Esophagus squamous epithelium (tissue), 4 donors: ENCODE measurements around the gene PARVG.

Experiments
- POLR2A ChIP-seq, 4 donors: fragments of 450-650 bp; IDR thresholded peaks; one replicate each; pipeline ENCODE4 v1.6.1; 2017; ENCODE audit warnings: antibody characterized with exemption in 4 of 4, mild to moderate bottlenecking in 4 of 4, moderate library complexity in 3 of 4
- TF ChIP-seq, protein P1 (sequence below), 6 experiments: fragments of 450-650 bp in 4 of 6; fragments of 200-600 bp in 2 of 6; sonication (generic) in 2 of 6; IDR thresholded peaks; one replicate each; pipeline ENCODE4 v1.5.1; 2016 to 2019; ENCODE audit warnings: antibody characterized with exemption in 6 of 6, mild to moderate bottlenecking in 4 of 6, moderate library complexity in 4 of 6

DNA sequence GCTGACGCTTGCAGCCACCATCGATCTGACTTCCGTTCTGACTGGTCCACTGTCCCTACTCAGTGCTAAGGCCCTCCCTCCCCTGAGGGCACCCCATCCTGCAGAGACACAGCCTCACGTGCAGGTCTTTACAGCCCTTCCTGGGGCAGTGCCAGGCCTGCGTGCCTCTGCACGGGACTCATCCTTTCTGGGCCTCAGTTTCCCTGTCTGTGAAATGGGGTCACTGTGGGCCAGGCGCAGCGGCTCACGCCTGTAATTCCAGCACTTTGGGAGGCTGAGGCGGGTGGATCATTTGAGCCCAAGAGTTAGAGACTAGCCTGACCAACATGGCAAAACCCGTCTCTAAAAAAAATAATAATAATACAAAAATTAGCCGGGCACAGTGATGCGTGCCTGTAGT is 17.8 kb upstream of the PARVG start:
- TF ChIP-seq, protein P1, sequence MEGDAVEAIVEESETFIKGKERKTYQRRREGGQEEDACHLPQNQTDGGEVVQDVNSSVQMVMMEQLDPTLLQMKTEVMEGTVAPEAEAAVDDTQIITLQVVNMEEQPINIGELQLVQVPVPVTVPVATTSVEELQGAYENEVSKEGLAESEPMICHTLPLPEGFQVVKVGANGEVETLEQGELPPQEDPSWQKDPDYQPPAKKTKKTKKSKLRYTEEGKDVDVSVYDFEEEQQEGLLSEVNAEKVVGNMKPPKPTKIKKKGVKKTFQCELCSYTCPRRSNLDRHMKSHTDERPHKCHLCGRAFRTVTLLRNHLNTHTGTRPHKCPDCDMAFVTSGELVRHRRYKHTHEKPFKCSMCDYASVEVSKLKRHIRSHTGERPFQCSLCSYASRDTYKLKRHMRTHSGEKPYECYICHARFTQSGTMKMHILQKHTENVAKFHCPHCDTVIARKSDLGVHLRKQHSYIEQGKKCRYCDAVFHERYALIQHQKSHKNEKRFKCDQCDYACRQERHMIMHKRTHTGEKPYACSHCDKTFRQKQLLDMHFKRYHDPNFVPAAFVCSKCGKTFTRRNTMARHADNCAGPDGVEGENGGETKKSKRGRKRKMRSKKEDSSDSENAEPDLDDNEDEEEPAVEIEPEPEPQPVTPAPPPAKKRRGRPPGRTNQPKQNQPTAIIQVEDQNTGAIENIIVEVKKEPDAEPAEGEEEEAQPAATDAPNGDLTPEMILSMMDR (IDR thresholded peaks at IDR 0.05): no peak
- no peak for TF ChIP-seq POLR2A (IDR thresholded peaks at IDR 0.05)
